A549 (cell line): ENCODE measurements around the gene ATP6V1F. TPM values are rescaled to one million over a fixed set of nuclear protein-coding genes. Genes with fewer than 3 reads are reported as not detected.

ENCODE experiments used
- ATAC-seq, 2 experiments: fragments of 200-7000 bp in 1 of 2; fragments of >200 bp in 1 of 2; cut with Nextera tagmentation in 1 of 2; cut with Tn5 transposase in 1 of 2; 3 replicates each; pipeline versions ENCODE4 v1.8.0 to v1.9.1; 2018 to 2020; ENCODE audit warnings: mild to moderate bottlenecking in 1 of 2, moderate library complexity in 1 of 2
- CTCF ChIA-PET: fragments of 300-600 bp; sonication (Branson Sonifier 250); formaldehyde crosslinking; extraction: SDS; loops from one replicate; lab custom pipeline; 2021; ENCODE audit warnings: antibody characterized with exemption, inconsistent platforms; lab: Yijun Ruan, JAX
- POLR2A ChIA-PET: fragments of 350-600 bp; formaldehyde crosslinking; extraction: SDS; loops from one replicate; lab custom pipeline; 2021; ENCODE audit warnings: antibody characterized with exemption, inconsistent platforms; lab: Yijun Ruan, JAX
- DNase-seq, 2 experiments: peaks; one replicate each; pipeline versions ENCODE4 v3.0.0 to v3.0.0-alpha.2; 2011 to 2016; ENCODE audit warnings: low read depth in 1 of 2, low spot score in 1 of 2
- FAIRE-seq: peaks from 2 replicates; lab custom pipeline; 2011; peaks lifted over from hg19 to GRCh38; lab: Jason Lieb, UNC
- H3K27ac ChIP-seq, 2 experiments: fragments of >200 bp; sonication (Bioruptor Twin); formaldehyde crosslinking; 3 replicates each; pipeline ENCODE4 v1.5.1; 2016 to 2017
- H3K4me1 ChIP-seq: fragments of >200 bp; sonication (Bioruptor Twin); formaldehyde crosslinking; 3 replicates; pipeline ENCODE4 v1.6.1; 2016
- H3K4me2 ChIP-seq: fragments of >200 bp; sonication (Bioruptor Twin); formaldehyde crosslinking; 3 replicates; pipeline ENCODE4 v1.6.1; 2016
- H3K4me3 ChIP-seq: fragments of >200 bp; sonication (Bioruptor Twin); formaldehyde crosslinking; 3 replicates; pipeline ENCODE4 v1.5.1; 2016
- H3K9me3 ChIP-seq: fragments of >200 bp; sonication (Bioruptor Twin); formaldehyde crosslinking; 3 replicates; pipeline ENCODE4 v1.6.1; 2016
- CBX8 ChIP-seq: fragments of 200-600 bp; sonication (generic); IDR thresholded peaks from 2 replicates; pipeline ENCODE4 v1.6.1; 2016
- CHD4 ChIP-seq: fragments of 200-600 bp; sonication (generic); IDR thresholded peaks from 2 replicates; pipeline ENCODE4 v1.6.1; 2016; ENCODE audit warnings: antibody characterized with exemption, mild to moderate bottlenecking, borderline replicate concordance
- E2F6 ChIP-seq: IDR thresholded peaks from 2 replicates; pipeline ENCODE4 v1.6.1; 2012; ENCODE audit warnings: low read depth, borderline replicate concordance
- EHF ChIP-seq: fragments of 250-450 bp; sonication (Bioruptor Pico); IDR thresholded peaks from 2 replicates; pipeline ENCODE4 v1.5.0; 2020; ENCODE audit warnings: mild to moderate bottlenecking
- HEYL ChIP-seq: fragments of 250-450 bp; sonication (Bioruptor Pico); IDR thresholded peaks from 2 replicates; pipeline ENCODE4 v1.8.0; 2021; ENCODE audit warnings: mild to moderate bottlenecking, moderate library complexity
- HOXA7 ChIP-seq: fragments of 250-450 bp; sonication (Bioruptor Pico); IDR thresholded peaks from 2 replicates; pipeline ENCODE4 v1.5.0; 2020; ENCODE audit warnings: mild to moderate bottlenecking, moderate library complexity
- HOXB13 ChIP-seq: fragments of 250-450 bp; sonication (Bioruptor Pico); IDR thresholded peaks from 2 replicates; pipeline ENCODE4 v1.5.0; 2020; ENCODE audit warnings: low read depth, mild to moderate bottlenecking, moderate library complexity
- JUNB ChIP-seq: fragments of >200 bp; sonication (Bioruptor Twin); formaldehyde crosslinking; IDR thresholded peaks from 2 replicates; pipeline ENCODE4 v1.6.1; 2016
- MAX ChIP-seq: IDR thresholded peaks from 2 replicates; pipeline ENCODE4 v1.6.1; 2012
- MYC ChIP-seq: IDR thresholded peaks from 2 replicates; pipeline ENCODE4 v1.6.1; 2012; ENCODE audit warnings: mild to moderate bottlenecking, inconsistent platforms, low read length, improper control_type of control experiment, borderline replicate concordance
- RAD21 ChIP-seq, 2 experiments: fragments of >200 bp in 1 of 2; sonication (Bioruptor Twin) in 1 of 2; formaldehyde crosslinking in 1 of 2; IDR thresholded peaks in 1 of 2; conservative IDR thresholded peaks in 1 of 2; 2 replicates in 1 of 2; 3 replicates in 1 of 2; pipeline ENCODE4 v1.6.1; 2012 to 2018; ENCODE audit warnings: inconsistent platforms in 1 of 2
- RCOR1 ChIP-seq: fragments of 150-350 bp; IDR thresholded peaks from 2 replicates; pipeline ENCODE4 v1.6.1; 2014; ENCODE audit warnings: antibody characterized with exemption, low read length, low read depth
- REST ChIP-seq: fragments of 200-600 bp; sonication (generic); IDR thresholded peaks from 2 replicates; pipeline ENCODE4 v1.6.1; 2016; ENCODE audit warnings: antibody characterized with exemption, mild to moderate bottlenecking, moderate library complexity
- RFX5 ChIP-seq: fragments of 450-650 bp; IDR thresholded peaks from 2 replicates; pipeline ENCODE4 v1.7.1; 2014; ENCODE audit warnings: antibody characterized with exemption, mild to moderate bottlenecking, moderate library complexity
- SMC3 ChIP-seq: fragments of >200 bp; sonication (Bioruptor Twin); formaldehyde crosslinking; IDR thresholded peaks from 3 replicates; pipeline ENCODE4 v1.6.1; 2018; ENCODE audit warnings: inconsistent platforms
- SREBF2 ChIP-seq: fragments of 450-650 bp; IDR thresholded peaks from 2 replicates; pipeline ENCODE4 v1.6.1; 2014; ENCODE audit warnings: mild to moderate bottlenecking, moderate library complexity
- ZSCAN20 ChIP-seq: fragments of 250-450 bp; sonication (Bioruptor Pico); IDR thresholded peaks from 2 replicates; pipeline ENCODE4 v1.8.0; 2022; ENCODE audit warnings: mild to moderate bottlenecking, moderate library complexity
- WGBS: methylation state at CpG from one replicate; pipeline ENCODE4 v1.1.6; 2017; ENCODE audit errors: missing lambda C conversion rate; 5-methylcytosine and 5-hydroxymethylcytosine counted together
- polyA plus RNA-seq, 4 experiments: library from polyadenylated mRNA; depleted of rRNA in 3 of 4; stranded (reverse); fragments of >200 nt; fragmentation: RNase III in 1 of 4; extraction: RNeasy Plus Mini Kit Qiagen cat#74134 plus additional on column Dnase treatment in 1 of 4; gene quantifications; 2 replicates in 3 of 4; 3 replicates in 1 of 4; pipeline ENCODE4 v1.2.3, GENCODE V29; 2011 to 2017
- TF ChIP-seq, protein P1 (sequence below): fragments of 250-450 bp; sonication (Bioruptor Pico); IDR thresholded peaks from 2 replicates; pipeline ENCODE4 v1.5.0; 2021; ENCODE audit warnings: mild to moderate bottlenecking, moderate library complexity, borderline replicate concordance

ATP6V1F gene
- polyA plus RNA-seq, 2 of the 4 experiments (the other 2 are of a cell fraction) = 155 to 229 TPM

DNA sequence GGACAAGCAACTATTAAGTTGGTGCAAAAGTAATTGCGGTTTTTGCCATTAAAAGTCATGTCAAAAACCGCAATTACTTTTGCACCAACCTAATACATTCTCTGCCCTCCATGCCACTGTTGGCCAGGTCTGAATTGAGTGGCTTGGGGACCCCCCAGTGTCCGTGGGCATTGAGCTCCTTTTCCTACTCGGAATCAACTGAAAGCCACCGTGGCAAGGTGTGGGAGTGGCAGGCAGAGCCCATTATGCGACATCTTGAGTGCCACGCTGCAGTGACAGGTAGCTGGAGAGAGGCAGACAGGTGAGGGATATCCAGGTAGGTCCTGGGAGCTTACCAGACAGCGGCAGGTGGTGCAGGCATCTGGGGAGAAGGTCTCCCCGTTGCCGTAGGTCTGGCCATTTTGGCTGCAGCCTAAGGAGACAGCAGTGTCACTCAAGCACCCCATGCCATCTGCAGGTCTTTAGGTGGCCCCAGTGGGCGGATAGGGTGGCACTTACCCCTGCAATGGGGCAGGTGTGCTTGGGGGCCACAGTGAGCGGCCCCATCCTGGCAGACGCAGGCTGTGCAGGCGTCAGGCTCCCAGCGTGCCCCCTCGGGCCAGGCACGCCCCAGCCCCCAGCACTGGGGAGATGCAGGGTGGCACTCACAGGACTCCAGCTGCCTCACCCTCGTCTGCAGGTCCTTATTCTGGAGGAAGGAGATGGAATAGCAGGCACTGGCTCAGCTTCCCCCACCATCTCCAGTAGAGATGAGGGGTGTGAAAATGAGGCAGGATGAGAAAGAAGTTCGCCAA, 44.3 kb downstream of the ATP6V1F start:
- Histone ChIP-seq H3K4me3 (no peak overlapping the region), H3K4me2 (no peak overlapping the region), H3K9me3 (no peaks in the 10 kb centered on the region), H3K27ac (no peak overlapping the region), H3K4me1 (peaks cover 16% of the 10 kb centered on the region; the same call in 1 of the 3 replicates)
- ATAC-seq (no peak), FAIRE-seq (no peak), DNase-seq (no peak)
- POLR2A ChIA-PET = no interaction called here
- CTCF ChIA-PET = interaction anchor here (1.0 to 1.5 kb wide), 3 partner anchors 181 to 304 kb away, joined by 3 read pairs; no protein-coding TSS in a partner anchor
- TF ChIP-seq MYC (no peak), CHD4 (no peak), RCOR1 (no peak), HEYL (no peak), MAX (no peak), RFX5 (no peak), CBX8 (no peak), E2F6 (no peak), REST (no peak), HOXB13 (no peak), SREBF2 (no peak), EHF (CRISPR knock-in tag) (no peak), RAD21 (conservative IDR thresholded peaks at IDR 0.05 in 1 of 2, IDR thresholded peaks at IDR 0.05 in 1 of 2) (no peak), JUNB (no peak), SMC3 (no peak), ZSCAN20 (CRISPR knock-in tag) (no peak), HOXA7 (CRISPR knock-in tag) (no peak)
- TF ChIP-seq, protein P1, sequence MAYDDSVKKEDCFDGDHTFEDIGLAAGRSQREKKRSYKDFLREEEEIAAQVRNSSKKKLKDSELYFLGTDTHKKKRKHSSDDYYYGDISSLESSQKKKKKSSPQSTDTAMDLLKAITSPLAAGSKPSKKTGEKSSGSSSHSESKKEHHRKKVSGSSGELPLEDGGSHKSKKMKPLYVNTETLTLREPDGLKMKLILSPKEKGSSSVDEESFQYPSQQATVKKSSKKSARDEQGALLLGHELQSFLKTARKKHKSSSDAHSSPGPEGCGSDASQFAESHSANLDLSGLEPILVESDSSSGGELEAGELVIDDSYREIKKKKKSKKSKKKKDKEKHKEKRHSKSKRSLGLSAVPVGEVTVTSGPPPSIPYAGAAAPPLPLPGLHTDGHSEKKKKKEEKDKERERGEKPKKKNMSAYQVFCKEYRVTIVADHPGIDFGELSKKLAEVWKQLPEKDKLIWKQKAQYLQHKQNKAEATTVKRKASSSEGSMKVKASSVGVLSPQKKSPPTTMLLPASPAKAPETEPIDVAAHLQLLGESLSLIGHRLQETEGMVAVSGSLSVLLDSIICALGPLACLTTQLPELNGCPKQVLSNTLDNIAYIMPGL (CRISPR knock-in tag) = no peak
- WGBS = 36% methylated on average over 13 of the region's 19 CpGs
